GM18499 (cell line): ENCODE results near the gene CDKL4.
"Not testable (repeated sequence)": the region's sequence is repeated elsewhere in the genome, so short reads cannot be mapped to it uniquely, and the experiment has no call there.

Experiments used
- ATAC-seq: cut with Tn5 transposase; IDR thresholded peaks from one replicate; pipeline ENCODE4 v1.9.1; 2021; ENCODE audit warnings: moderate number of reproducible peaks; ENCODE audit not compliant: insufficient read depth, unreplicated experiment

Gene CDKL4

GRCh38 chr2:39146630-39147029 lies 97.1 kb downstream of the CDKL4 start:
- ATAC-seq = no peak

GRCh38 chr2:39145906-39146421 lies 97.8 kb downstream of the CDKL4 start:
- no peak for ATAC-seq

GRCh38 chr2:39144416-39144815 lies 99.4 kb downstream of the CDKL4 start:
- no peak for ATAC-seq

GRCh38 chr2:39142904-39143605 lies 100.7 kb downstream of the CDKL4 start:
- no peak for ATAC-seq

GRCh38 chr2:39141334-39142271 lies 102.2 kb downstream of the CDKL4 start:
- no peak for ATAC-seq

GRCh38 chr2:39140948-39141333 lies 102.8 kb downstream of the CDKL4 start:
- not testable (repeated sequence) for ATAC-seq

GRCh38 chr2:39140322-39140847 lies 103.4 kb downstream of the CDKL4 start:
- no peak for ATAC-seq

- no peak for ATAC-seq
Observed at GRCh38 chr2:39139511-39140237, 104.1 kb downstream of the CDKL4 start.

- ATAC-seq = no peak
Observed at GRCh38 chr2:39138837-39139211, 104.9 kb downstream of the CDKL4 start.

GRCh38 chr2:39138187-39138836 lies 105.5 kb downstream of the CDKL4 start:
- not testable (repeated sequence) for ATAC-seq

GRCh38 chr2:39136799-39137198 lies 107.0 kb downstream of the CDKL4 start:
- ATAC-seq = no peak

- no peak for ATAC-seq
Observed at GRCh38 chr2:39135690-39136259, 108.0 kb downstream of the CDKL4 start.

- no peak for ATAC-seq
Observed at GRCh38 chr2:39133215-39133851, 110.4 kb downstream of the CDKL4 start.

GRCh38 chr2:39128919-39129391 lies 114.8 kb downstream of the CDKL4 start:
- ATAC-seq = peak; percentile 37

GRCh38 chr2:39127973-39128372 lies 115.8 kb downstream of the CDKL4 start:
- peak; percentile 64 for ATAC-seq
